GM12864 (cell line): ENCODE measurements around the gene MIB2.

Experiments
- DNase-seq: peaks from one replicate; pipeline ENCODE4 v3.0.0-alpha.2; 2011; ENCODE audit warnings: low read depth
- H3K4me3 ChIP-seq: 2 replicates; pipeline ENCODE4 v1.5.1; 2011; ENCODE audit warnings: mild to moderate bottlenecking, low read depth, low read length, control low read depth
- TF ChIP-seq, protein P1 (sequence below): IDR thresholded peaks from 2 replicates; pipeline ENCODE4 v1.5.1; 2011; ENCODE audit warnings: low read depth, mild to moderate bottlenecking, moderate library complexity, low read length, control low read depth, inconsistent platforms; ENCODE audit errors: missing control alignments

Gene MIB2

DNA sequence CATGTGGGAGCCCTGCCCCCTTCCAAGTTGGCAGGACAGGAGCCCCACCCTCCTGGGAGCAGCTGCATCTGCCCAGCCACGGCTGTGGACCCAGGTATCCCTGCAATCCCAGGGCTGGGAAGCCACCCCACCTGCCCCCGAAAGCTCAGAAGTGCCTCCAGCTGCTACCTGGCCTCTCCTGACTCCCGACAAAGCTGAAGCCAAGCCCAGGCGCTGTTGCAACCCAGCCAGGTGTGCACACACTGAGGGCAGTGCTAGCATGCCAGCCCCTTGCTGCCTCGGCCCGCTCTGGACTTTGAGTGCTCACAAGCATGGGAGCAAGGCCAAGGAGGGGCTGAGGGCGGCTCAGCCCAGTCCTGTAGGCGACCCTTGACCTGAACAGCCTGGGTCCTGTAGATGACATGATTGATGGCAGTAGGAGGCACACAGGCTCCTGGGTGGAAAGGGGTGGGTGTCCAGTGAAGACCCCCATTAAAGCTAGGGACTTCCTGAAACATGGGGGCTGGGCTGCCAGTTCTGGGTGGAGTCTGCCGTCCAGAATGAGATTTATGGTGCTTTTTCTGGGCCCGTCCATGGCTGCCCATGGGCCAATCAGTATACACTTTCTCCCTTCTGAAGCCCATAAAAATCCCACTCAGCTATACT lies 37.8 kb upstream of the MIB2 start:
- H3K4me3 ChIP-seq: no peak overlapping the region
- DNase-seq: no peak
- TF ChIP-seq, protein P1, sequence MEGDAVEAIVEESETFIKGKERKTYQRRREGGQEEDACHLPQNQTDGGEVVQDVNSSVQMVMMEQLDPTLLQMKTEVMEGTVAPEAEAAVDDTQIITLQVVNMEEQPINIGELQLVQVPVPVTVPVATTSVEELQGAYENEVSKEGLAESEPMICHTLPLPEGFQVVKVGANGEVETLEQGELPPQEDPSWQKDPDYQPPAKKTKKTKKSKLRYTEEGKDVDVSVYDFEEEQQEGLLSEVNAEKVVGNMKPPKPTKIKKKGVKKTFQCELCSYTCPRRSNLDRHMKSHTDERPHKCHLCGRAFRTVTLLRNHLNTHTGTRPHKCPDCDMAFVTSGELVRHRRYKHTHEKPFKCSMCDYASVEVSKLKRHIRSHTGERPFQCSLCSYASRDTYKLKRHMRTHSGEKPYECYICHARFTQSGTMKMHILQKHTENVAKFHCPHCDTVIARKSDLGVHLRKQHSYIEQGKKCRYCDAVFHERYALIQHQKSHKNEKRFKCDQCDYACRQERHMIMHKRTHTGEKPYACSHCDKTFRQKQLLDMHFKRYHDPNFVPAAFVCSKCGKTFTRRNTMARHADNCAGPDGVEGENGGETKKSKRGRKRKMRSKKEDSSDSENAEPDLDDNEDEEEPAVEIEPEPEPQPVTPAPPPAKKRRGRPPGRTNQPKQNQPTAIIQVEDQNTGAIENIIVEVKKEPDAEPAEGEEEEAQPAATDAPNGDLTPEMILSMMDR: no peak

DNA sequence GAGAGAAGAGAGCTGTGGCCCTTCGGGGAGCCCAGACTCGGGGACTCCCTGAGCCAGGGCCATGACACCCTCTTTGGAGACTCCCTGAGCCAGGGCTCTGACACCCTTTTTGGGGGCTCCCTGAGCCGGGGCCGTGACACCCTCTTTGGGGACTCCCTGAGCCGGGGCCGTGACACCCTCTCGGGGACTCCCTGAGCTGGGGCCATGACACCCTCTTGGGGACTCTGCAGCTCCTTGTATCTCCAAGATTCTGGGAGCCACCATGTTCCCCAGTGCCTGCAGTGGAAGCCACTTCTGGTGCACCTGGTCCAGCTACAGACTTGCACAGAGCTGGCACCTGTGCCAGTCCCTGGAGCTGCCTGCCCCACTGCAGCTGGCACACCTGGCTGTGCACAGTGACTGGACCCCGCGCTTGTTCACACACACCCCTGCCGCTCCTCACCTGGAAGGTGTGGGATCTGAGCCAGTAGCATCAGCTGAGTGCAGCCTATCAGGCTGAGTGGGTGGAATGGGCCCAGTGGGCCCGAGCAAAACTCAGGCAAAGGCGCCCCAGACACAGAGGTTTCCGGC lies 36.8 kb upstream of the MIB2 start:
- TF ChIP-seq, protein P1: no peak
- DNase-seq: no peak
- no peak overlapping the region for H3K4me3 ChIP-seq

DNA sequence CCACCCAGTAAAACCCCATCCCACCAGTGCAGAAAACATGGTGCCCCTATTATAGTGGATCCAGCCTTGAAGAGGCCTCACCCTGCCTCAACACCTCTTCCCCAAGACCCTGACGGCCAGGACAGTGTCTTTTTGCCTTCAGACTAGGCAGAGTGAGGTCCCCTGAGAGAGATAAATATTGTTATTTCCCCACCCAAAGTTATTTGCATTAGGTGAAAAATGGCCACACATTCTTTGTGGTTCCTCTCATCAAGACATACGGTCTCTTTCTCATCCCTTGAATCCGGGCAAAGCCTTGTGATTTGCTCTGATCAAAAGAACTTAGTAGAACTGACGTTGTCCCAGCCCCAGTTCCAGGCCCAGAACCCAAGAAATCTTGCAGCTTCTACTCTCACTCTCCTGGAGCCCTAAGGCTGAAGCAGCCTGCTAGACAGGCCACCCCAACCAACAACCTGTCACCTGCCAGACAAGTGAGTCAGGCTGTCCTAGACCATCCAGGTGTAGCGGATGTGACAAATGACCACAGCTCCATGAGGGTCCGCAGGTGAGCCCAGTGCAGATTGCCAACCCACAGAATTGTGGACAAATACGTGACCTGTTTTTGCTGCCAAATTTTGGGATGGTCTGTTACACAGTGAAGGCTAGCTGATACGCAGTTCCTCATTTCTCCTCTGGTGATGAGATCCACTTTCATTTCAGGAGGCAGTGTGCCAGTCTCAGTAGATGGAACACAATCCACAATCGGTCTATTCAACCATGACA lies 32.5 kb upstream of the MIB2 start:
- H3K4me3 ChIP-seq: no peak overlapping the region
- TF ChIP-seq, protein P1: no peak
- DNase-seq: no peak

DNA sequence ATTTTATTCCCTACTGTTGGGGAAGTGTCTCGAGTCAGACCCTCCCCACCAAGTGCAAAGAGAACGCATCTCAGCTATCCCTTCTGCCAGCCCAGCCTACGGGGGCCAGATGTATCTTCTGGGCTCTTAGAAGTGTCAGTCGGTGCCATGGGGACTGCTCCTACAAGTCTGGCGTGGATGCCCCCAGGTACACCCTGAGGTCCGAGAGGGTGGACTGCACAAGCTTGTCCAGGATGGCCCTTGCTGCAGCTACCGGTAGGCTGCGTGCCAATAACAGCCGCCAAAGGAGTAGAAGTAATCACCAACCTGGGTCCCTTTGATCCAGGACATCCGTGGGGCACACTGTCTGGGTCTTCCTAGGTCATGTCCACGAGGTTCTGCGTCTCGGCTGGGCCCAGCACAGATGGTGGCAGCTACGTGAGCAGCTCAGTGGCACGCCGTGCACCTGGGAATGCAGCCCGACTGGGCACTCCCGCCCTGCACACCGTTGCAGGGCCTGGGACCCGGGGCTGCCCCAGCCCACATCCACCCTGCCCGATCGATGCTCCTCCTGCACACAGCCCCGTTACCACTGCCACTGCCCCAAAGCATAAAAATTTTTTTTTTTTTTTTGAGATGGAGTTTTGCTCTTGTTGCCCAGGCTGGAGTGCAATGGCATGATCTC lies 31.8 kb upstream of the MIB2 start:
- TF ChIP-seq, protein P1: no peak
- H3K4me3 ChIP-seq: no peak overlapping the region
- no peak for DNase-seq

DNA sequence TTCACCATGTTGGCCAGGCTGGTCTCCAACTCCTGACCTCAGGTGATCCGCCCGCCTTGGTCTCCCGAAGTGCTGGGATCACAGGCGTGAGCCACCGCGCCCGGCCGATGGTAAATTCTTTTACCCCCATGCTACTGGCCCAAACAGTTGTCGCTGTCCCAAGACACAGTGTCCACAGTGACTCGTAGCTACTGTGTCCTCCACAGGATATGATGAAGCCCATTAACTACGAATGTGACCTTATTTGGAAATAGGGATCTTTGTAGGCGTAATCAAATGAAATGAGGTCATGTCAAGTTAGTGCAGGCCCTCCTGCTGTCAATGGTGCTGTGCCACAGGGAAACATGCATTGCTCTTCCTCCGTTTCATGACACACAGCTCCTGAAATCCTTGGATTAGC lies 23.8 kb upstream of the MIB2 start:
- TF ChIP-seq, protein P1: no peak
- no peak for DNase-seq

DNA sequence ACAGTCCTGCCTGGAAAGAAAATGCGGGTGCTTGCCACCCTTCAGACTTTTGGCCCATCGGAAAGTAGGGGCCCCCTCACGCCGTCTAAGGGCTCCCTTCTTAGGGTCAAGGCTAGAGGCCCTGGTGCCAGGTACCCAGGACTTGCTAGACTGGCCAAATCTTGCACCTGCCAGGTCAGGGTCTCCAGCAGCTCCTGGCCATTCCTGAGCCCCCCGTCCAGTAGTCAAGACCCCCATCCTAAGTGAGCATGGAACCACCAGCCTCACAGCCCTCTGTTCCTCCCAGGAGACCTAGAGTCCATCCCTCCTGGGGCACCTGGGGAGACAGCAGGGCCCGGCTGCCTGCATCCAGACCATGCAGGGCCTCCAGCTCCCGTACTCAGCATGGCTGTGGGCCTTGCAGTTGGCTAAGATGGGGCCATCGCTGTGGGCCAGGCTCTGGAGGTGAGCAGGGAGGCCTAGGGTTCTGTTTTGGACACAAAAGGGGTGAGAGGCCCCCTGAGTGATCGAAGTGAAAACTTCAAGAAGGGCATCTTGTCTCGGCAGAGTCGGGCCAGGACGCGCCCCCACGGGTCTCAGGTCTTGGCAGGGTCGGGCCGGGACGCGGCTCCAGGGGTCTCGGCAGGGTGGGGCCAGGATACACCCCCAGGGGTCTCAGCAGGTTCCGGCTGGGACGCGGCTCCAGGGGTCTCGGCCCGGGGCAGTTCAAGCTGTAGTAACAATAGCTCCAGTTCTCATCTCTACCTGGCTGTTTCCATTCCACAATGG lies 21.3 kb upstream of the MIB2 start:
- DNase-seq: no peak
- H3K4me3 ChIP-seq: no peak overlapping the region
- TF ChIP-seq, protein P1: no peak

More for the DNA sequence above, 23.8 kb upstream of the MIB2 start:
- H3K4me3 ChIP-seq: no peak overlapping the region
